Spinal cord (tissue), 10 donors: ENCODE data around the gene SLC13A2. TPM values are rescaled to one million over a fixed set of nuclear protein-coding genes. Genes with fewer than 3 reads are reported as not detected.

Experiments used
- DNase-seq, 6 donors: peaks; one replicate each; pipeline versions ENCODE4 v3.0.0 to v3.0.0-alpha.2; 2013 to 2015; ENCODE audit warnings: low spot score in 6 of 6, low read depth in 4 of 6
- H3K27ac ChIP-seq: one replicate; pipeline ENCODE4 v1.5.1; 2013; ENCODE audit warnings: low read depth, low read length, control low read depth
- H3K27me3 ChIP-seq: one replicate; pipeline ENCODE4 v1.6.1; 2013; ENCODE audit warnings: low read length; ENCODE audit not compliant: control insufficient read depth, insufficient read depth
- H3K36me3 ChIP-seq: one replicate; pipeline ENCODE4 v1.6.1; 2013; ENCODE audit warnings: low read length; ENCODE audit not compliant: control insufficient read depth, insufficient read depth
- H3K4me1 ChIP-seq: one replicate; pipeline ENCODE4 v1.6.1; 2013; ENCODE audit warnings: low read length; ENCODE audit not compliant: control insufficient read depth, insufficient read depth
- H3K4me3 ChIP-seq: one replicate; pipeline ENCODE4 v1.5.1; 2013; ENCODE audit warnings: low read depth, low read length, control low read depth
- H3K9me3 ChIP-seq: one replicate; pipeline ENCODE4 v1.6.1; 2013; ENCODE audit warnings: low read length; ENCODE audit not compliant: control insufficient read depth, insufficient read depth
- WGBS: methylation state at CpG from one replicate; pipeline ENCODE4 v1.1.5; 2013; ENCODE audit warnings: missing lambda C conversion rate; ENCODE audit not compliant: insufficient coverage; 5-methylcytosine and 5-hydroxymethylcytosine counted together
- polyA plus RNA-seq, 2 donors: library from polyadenylated mRNA; unstranded; fragments of 120-200 nt; gene quantifications; one replicate each; pipeline ENCODE4 v1.2.1, GENCODE V29; 2013; ENCODE audit not compliant: insufficient read length in 2 of 2
- total RNA-seq, 2 donors: library from RNA; depleted of rRNA in 1 of 2; stranded (reverse); fragments of 120-200 nt in 1 of 2; fragments of >200 nt in 1 of 2; gene quantifications; one replicate each; pipeline versions ENCODE4 v1.2.3 to v1.2.4, GENCODE V29; 2013 to 2014
- donor health status: healthy.

The SLC13A2 gene
- total and polyA plus RNA-seq, 4 donors = 0.06 to 0.27 (median 0.10) TPM; not detected in 1

DNA sequence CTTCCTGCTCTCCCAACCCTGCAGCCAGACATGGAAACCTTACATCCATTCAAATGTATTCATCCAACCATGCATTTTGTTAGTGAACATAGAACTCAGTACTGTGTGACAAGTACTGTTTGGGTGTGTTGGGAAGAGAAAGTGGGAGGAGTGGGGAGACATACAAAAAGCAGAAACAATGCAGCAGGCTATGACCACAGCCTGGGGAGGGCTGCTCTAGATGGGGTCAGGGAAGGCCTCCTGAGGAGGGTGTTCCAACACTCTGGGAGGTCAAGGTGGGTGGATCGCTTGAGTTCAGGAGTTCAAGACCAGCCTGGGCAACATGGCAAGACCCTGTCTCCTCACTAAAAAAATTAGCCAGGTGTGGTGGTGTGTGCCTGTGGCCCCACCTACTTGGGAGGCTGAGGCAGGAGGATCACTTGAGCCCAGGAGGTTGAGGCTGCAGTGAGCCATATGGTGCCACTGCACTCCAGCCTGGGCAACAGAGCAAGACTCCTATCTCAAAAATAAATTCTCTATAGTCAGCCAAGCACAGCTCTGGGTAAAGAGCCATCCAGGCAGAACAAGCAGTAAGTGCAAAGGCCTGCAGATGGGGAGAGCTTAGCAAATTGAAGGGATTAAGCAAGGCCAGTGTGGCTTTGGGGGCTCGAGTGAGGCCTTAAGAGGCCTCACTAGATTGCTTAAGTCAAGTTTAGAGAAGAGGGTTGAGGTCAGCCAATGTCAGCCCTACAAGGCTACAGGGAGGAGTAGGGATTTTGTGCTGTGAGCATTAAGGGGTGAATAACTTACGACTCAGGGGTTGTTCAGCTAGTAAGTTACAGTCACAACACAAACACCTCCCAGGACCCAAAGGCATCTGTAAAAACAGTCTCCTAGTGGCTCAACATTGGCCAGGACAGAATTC, 5.5 kb downstream of the SLC13A2 start:
- no peaks in the 10 kb centered on the region for H3K36me3 ChIP-seq
- H3K9me3 ChIP-seq = no peaks in the 10 kb centered on the region
- H3K27me3 ChIP-seq = no peaks in the 10 kb centered on the region
- no peaks in the 10 kb centered on the region for H3K4me1 ChIP-seq
- WGBS = 76% methylated on average over 2 of the region's 3 CpGs
- no peak for DNase-seq
- no peak overlapping the region for H3K27ac ChIP-seq
- H3K4me3 ChIP-seq = no peak overlapping the region

DNA sequence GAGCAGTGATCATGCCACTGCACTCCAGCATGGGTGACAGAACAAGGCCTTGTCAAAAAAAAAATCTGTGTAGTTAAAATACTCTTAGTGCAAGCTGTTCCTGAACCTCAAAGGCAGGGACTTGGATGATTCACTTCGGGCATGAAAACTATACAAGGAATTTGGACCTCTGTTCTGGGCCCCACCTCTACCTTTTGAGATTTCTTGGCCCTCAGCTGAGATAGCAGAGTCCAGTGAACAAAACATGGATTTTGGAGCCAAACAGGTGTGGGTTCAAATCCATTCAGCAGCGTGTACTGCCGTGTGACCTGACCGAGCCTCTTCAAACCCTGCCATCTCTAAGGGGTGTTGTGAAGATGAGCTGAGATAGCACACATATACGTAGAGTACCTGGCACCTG, 6.8 kb downstream of the SLC13A2 start:
- no peaks in the 10 kb centered on the region for H3K9me3 ChIP-seq
- no peak for DNase-seq
- H3K4me3 ChIP-seq = no peak overlapping the region
- no peaks in the 10 kb centered on the region for H3K27me3 ChIP-seq
- no peaks in the 10 kb centered on the region for H3K36me3 ChIP-seq
- WGBS = 67% methylated on average over 1 of the region's 5 CpGs
- no peak overlapping the region for H3K27ac ChIP-seq
- no peaks in the 10 kb centered on the region for H3K4me1 ChIP-seq

DNA sequence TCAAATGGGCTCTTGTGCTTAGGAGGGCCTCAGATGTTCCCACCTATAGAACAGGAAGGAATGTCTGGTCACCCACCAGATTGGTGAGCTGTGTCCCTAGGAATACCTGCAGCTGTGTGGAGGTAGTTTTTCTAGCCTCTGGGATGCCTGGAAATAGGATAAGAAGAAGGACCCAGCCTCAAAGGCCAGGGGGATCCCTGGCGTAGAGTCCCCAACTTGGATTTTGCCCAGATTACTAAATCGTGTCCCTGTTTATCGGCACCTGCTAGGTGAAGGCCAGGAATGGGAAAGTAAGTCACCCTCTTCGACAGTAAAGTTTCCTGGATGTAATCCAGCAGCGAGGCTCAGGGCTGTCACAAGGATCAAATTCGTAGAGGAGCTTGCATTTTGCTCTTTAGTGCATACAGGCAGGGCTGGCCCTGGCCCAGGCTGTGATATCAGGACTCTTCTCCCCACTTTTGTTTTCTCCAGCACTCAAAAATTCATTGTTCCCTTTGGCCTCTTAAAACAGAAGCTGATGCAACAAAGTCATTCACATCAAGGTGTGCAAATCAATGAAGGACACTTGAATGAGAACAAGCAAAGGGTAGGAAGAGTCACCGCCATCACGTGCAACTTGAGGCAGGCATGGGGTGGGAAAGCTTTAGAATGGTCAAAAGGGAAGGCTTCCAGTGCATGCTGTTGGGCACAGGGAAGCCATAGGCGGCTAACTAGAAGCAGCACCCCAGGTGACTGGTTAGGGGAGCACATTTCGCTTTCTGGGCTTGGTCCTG, 7.5 kb downstream of the SLC13A2 start:
- H3K4me1 ChIP-seq = no peaks in the 10 kb centered on the region
- H3K27ac ChIP-seq = no peak overlapping the region
- H3K9me3 ChIP-seq = no peaks in the 10 kb centered on the region
- H3K4me3 ChIP-seq = no peak overlapping the region
- H3K36me3 ChIP-seq = no peaks in the 10 kb centered on the region
- H3K27me3 ChIP-seq = no peaks in the 10 kb centered on the region
- DNase-seq = no peak
- WGBS = 65% methylated on average over 10 of the region's 10 CpGs

DNA sequence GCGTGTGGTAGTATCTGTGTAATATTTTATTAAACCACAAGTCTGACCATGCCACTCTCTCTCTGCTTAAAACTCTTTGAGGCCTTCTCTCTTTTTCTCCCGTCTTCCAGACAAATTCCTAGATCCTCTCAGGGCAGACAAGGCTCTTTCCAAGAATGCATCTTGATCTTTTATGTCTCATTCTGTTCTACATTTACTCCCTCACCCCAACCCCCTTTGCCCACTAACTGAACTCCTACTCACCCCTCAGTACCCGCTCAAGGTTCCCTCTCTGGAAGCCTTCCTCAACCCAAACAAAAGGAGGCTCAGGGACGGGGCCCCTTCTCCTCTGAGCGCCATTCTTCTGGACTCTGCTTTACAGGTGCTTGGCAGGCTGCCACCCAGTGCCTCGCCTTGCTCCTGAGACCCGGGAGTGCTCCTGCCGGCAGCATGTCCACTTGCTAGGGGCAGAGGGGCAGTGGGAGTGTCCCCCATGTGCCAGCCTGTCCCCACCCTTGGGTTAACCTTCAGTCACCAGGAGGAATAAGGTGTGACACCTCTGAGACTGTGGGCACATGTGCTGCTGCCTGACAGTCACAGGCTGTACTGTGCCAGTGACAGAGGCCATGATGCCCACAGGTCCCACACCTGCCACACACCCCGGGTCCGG, 9.2 kb downstream of the SLC13A2 start:
- Histone ChIP-seq H3K36me3 (no peaks in the 10 kb centered on the region), H3K27me3 (no peaks in the 10 kb centered on the region), H3K4me1 (no peaks in the 10 kb centered on the region), H3K9me3 (no peaks in the 10 kb centered on the region), H3K4me3 (no peak overlapping the region), H3K27ac (no peak overlapping the region)
- no peak for DNase-seq
- 86% methylated on average over 9 of the region's 10 CpGs for WGBS

DNA sequence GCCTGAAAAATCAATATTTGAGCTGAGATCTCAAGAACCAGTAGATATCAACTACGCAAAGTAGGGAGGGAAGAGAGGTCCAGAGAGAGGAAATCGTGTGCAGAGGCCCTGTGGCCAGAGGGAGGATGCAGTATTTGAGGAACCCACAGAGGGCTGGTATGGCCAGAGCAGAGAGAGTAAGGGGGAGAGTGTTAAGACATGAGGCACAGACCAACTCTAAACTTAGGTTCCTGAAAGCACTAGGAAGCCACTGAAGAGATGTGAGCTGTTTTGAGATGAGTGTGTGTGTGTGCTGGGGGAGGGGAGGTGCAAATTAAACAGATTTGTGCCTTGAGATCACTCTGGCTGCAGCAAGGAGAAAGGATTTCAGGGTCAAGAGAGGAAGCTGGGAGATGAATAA, 10.9 kb downstream of the SLC13A2 start:
- H3K4me3 ChIP-seq = no peak overlapping the region
- no peaks in the 10 kb centered on the region for H3K9me3 ChIP-seq
- no peak for DNase-seq
- WGBS = 77% methylated on average over 2 of the region's 2 CpGs
- no peaks in the 10 kb centered on the region for H3K27me3 ChIP-seq
- no peaks in the 10 kb centered on the region for H3K36me3 ChIP-seq
- H3K27ac ChIP-seq = no peak overlapping the region
- no peaks in the 10 kb centered on the region for H3K4me1 ChIP-seq

DNA sequence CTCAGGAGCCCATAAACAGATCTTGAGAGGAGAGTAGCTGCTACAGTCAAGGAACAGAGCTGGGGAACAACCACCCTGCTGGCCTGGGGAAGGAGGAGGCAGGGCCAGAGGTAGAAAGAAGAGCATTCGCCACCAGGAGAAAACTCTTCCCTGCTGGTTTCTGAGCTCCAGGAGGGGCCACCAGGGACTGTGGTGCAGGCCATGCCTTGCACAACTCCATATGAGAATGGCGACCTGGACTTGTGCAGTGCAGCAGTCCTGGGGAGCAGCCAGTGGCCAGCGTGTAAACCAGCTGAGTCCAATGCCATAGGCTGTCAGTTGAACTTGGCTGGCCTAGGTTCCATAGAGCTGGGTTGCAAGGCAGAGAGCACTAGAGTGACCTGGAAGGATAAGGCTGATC, 11.6 kb downstream of the SLC13A2 start:
- Histone ChIP-seq H3K9me3 (no peaks in the 10 kb centered on the region), H3K4me3 (no peak overlapping the region), H3K27me3 (no peaks in the 10 kb centered on the region), H3K4me1 (no peaks in the 10 kb centered on the region), H3K27ac (no peak overlapping the region), H3K36me3 (no peaks in the 10 kb centered on the region)
- WGBS = 84% methylated on average over 3 of the region's 3 CpGs
- DNase-seq = no peak

DNA sequence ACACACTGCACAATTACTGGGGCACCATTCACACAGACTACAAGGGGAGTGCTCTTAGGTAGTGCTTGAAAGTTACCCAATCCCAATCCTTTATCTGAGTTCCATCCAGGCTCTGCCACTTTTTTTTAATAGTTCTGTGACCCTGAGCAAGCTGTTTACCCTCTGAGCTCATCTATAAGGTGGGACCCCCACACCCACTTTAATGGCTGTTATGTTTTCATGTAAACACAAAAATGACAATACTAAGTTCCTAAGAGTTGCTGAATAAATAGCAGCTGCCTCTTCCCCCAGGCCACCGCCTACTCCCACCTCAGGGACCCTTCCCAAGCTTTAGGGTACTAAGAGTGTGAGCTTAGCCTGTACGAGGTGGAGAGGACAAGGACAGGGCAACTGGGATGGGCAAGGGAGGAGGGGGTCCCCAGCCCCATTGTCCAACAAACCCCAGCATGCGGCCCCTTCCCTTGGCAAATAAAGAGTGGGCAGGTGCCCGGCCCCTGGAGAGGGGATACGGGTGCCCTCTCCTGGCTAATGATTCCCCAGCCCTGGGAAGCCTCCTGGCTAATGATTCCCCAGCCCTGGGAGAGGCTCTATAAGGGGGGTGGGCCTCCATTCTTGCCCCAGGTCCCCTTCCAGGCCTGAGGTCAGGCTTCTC, 14.6 kb downstream of the SLC13A2 start:
- Histone ChIP-seq H3K27ac (no peak overlapping the region), H3K27me3 (no peaks in the 10 kb centered on the region), H3K4me1 (no peaks in the 10 kb centered on the region), H3K9me3 (no peaks in the 10 kb centered on the region), H3K4me3 (no peak overlapping the region), H3K36me3 (no peaks in the 10 kb centered on the region)
- 56% methylated on average over 3 of the region's 5 CpGs for WGBS
- DNase-seq = no peak

DNA sequence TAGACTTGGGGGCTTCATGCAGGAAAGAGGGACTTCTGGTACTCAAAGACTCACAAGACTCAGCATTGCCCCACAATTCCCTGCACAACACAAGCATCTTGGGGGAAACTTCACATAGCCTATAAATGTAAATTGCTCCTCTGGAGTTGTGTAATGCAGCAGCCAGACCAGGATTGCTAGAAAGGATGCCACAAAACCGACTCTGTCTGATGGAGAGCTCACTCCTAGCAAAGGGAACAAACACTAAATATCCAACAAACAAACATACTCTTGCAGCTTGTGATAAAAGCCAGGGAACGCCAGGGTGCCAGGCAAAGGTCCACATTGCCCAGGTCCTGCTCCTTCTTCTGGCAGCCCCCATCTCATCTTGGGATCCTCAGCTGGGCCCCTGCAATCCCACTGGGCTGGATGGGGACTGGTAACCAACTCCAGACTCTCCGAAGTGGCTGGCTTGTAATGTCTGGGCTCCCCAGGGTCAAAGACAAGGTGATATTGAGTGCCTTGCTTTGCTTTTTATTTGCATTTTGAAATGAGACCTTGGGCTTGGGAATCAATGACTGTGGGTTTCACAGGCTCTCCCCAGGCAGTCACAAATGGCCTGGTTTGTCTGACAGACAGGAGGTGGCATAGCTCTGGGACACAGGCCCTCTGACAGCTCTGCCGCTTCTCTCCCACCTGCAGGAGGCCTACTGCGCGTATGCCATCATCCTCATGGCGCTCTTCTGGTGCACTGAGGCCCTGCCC, 15.3 kb downstream of the SLC13A2 start:
- 84% methylated on average over 6 of the region's 7 CpGs for WGBS
- Histone ChIP-seq H3K4me1 (no peaks in the 10 kb centered on the region), H3K27ac (no peak overlapping the region), H3K36me3 (no peaks in the 10 kb centered on the region), H3K9me3 (no peaks in the 10 kb centered on the region), H3K4me3 (no peak overlapping the region), H3K27me3 (no peaks in the 10 kb centered on the region)
- DNase-seq = no peak

DNA sequence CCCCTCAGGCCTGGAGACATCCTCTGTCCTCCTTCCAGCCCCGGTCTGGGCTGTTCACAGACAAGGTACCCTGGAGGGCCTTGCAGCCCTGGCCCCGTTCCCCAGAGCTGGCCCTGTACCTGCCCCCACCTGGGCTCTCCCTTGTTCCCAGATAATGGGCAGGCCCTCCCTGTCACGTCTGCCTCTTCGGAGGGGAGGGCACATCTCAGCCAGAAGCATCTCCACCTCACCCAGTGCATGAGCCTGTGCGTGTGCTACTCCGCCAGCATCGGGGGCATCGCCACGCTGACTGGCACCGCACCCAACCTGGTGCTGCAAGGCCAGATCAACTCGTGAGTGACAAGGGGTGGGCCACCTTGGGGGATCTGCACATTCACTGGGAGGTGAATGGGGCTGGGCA, 17.8 kb downstream of the SLC13A2 start:
- Histone ChIP-seq H3K4me3 (no peak overlapping the region), H3K36me3 (no peaks in the 10 kb centered on the region), H3K4me1 (no peaks in the 10 kb centered on the region), H3K27me3 (no peaks in the 10 kb centered on the region), H3K9me3 (no peaks in the 10 kb centered on the region), H3K27ac (no peak overlapping the region)
- 76% methylated on average over 7 of the region's 11 CpGs for WGBS
- DNase-seq = no peak
